NB4 (cell line): Measurements from ENCODE around the gene SGMS2.

Experiments
- DNase-seq: peaks from one replicate; pipeline ENCODE4 v3.0.0; 2010; ENCODE audit warnings: low read depth
- H3K4me3 ChIP-seq: one replicate; pipeline ENCODE4 v1.5.1; 2011; ENCODE audit warnings: mild to moderate bottlenecking, low read depth, low read length, moderate library complexity
- CTCF ChIP-seq: IDR thresholded peaks from one replicate; pipeline ENCODE4 v1.5.1; 2012; ENCODE audit warnings: low read depth, low read length
- MAX ChIP-seq: IDR thresholded peaks from 2 replicates; pipeline ENCODE4 v1.6.1; 2011; ENCODE audit warnings: low read depth, low read length
- MYC ChIP-seq: IDR thresholded peaks from 2 replicates; pipeline ENCODE4 v1.6.1; 2011; ENCODE audit warnings: low read depth, low read length
- POLR2A ChIP-seq: IDR thresholded peaks from 2 replicates; pipeline ENCODE4 v1.6.1; 2011; ENCODE audit warnings: mild to moderate bottlenecking; ENCODE audit not compliant: insufficient read length; ENCODE audit errors: extremely low read depth

The SGMS2 gene

GRCh38 chr4:107863416-107863815, 38.7 kb downstream of the SGMS2 start:
- no peak overlapping the region for H3K4me3 ChIP-seq
- TF ChIP-seq MYC (no peak), MAX (no peak), CTCF (no peak), POLR2A (no peak)
- no peak for DNase-seq

GRCh38 chr4:107863850-107864371, 39.2 kb downstream of the SGMS2 start:
- no peak overlapping the region for H3K4me3 ChIP-seq
- DNase-seq: no peak
- no peak for TF ChIP-seq CTCF
- TF ChIP-seq POLR2A: no peak
- TF ChIP-seq MYC: no peak

- no peak for TF ChIP-seq CTCF
- no peak overlapping the region for H3K4me3 ChIP-seq
- no peak for DNase-seq
Observed at GRCh38 chr4:107866726-107867125, 42.0 kb downstream of the SGMS2 start.

GRCh38 chr4:107870236-107870635, 45.5 kb downstream of the SGMS2 start:
- H3K4me3 ChIP-seq: no peak overlapping the region
- DNase-seq: no peak
- TF ChIP-seq POLR2A (no peak), MAX (no peak), CTCF (no peak)

GRCh38 chr4:107870916-107871786, 46.4 kb downstream of the SGMS2 start:
- DNase-seq: no peak
- TF ChIP-seq MYC: no peak
- TF ChIP-seq CTCF: no peak
- TF ChIP-seq POLR2A: no peak
- no peak overlapping the region for H3K4me3 ChIP-seq

- DNase-seq: no peak
- no peak overlapping the region for H3K4me3 ChIP-seq
- no peak for TF ChIP-seq MYC
- no peak for TF ChIP-seq POLR2A
- TF ChIP-seq CTCF: no peak
- TF ChIP-seq MAX: no peak
Observed at GRCh38 chr4:107874024-107874423, 49.3 kb downstream of the SGMS2 start.
